ENCODE results near the gene PHIP. TPM values are rescaled to one million over a fixed set of nuclear protein-coding genes. Genes with fewer than 3 reads are reported as not detected.

The PHIP gene
- total and polyA plus RNA-seq, 10 of the 15 experiments (the other 5 are each of a cell fraction or from before 2014, with no cell fraction given): 8.5 to 34.6 (median 17.9) TPM

DNA sequence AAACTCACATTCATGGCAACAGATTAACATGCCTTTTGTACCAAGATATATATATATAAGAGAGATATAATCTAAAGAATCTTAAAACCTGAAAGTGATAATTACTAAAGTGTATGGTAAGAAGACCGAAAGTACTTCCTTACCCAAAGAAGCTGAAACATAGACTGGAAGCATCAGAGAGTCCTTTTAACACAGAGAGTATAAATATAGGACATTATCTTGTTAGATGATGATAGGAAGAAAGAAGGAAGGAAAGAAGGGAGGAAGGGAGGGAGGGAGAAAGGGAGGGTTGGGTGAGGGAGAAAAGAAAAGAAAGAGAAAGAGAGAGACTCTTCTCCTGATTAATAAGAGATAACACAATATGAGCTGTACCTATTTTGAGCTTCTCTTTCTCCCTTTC, 68.2 kb downstream of the PHIP start (continued):
- TF ChIP-seq, protein P1, sequence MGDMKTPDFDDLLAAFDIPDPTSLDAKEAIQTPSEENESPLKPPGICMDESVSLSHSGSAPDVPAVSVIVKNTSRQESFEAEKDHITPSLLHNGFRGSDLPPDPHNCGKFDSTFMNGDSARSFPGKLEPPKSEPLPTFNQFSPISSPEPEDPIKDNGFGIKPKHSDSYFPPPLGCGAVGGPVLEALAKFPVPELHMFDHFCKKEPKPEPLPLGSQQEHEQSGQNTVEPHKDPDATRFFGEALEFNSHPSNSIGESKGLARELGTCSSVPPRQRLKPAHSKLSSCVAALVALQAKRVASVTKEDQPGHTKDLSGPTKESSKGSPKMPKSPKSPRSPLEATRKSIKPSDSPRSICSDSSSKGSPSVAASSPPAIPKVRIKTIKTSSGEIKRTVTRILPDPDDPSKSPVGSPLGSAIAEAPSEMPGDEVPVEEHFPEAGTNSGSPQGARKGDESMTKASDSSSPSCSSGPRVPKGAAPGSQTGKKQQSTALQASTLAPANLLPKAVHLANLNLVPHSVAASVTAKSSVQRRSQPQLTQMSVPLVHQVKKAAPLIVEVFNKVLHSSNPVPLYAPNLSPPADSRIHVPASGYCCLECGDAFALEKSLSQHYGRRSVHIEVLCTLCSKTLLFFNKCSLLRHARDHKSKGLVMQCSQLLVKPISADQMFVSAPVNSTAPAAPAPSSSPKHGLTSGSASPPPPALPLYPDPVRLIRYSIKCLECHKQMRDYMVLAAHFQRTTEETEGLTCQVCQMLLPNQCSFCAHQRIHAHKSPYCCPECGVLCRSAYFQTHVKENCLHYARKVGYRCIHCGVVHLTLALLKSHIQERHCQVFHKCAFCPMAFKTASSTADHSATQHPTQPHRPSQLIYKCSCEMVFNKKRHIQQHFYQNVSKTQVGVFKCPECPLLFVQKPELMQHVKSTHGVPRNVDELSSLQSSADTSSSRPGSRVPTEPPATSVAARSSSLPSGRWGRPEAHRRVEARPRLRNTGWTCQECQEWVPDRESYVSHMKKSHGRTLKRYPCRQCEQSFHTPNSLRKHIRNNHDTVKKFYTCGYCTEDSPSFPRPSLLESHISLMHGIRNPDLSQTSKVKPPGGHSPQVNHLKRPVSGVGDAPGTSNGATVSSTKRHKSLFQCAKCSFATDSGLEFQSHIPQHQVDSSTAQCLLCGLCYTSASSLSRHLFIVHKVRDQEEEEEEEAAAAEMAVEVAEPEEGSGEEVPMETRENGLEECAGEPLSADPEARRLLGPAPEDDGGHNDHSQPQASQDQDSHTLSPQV (IDR thresholded peaks at IDR 0.05): no peak
- TF ChIP-seq, protein P2, sequence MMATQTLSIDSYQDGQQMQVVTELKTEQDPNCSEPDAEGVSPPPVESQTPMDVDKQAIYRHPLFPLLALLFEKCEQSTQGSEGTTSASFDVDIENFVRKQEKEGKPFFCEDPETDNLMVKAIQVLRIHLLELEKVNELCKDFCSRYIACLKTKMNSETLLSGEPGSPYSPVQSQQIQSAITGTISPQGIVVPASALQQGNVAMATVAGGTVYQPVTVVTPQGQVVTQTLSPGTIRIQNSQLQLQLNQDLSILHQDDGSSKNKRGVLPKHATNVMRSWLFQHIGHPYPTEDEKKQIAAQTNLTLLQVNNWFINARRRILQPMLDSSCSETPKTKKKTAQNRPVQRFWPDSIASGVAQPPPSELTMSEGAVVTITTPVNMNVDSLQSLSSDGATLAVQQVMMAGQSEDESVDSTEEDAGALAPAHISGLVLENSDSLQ (IDR thresholded peaks at IDR 0.05): no peak
- TF ChIP-seq MYC (IDR thresholded peaks at IDR 0.05; ENCODE audit: insufficient read depth, insufficient read length, insufficient replicate concordance, low read length, severe bottlenecking): no peak

DNA sequence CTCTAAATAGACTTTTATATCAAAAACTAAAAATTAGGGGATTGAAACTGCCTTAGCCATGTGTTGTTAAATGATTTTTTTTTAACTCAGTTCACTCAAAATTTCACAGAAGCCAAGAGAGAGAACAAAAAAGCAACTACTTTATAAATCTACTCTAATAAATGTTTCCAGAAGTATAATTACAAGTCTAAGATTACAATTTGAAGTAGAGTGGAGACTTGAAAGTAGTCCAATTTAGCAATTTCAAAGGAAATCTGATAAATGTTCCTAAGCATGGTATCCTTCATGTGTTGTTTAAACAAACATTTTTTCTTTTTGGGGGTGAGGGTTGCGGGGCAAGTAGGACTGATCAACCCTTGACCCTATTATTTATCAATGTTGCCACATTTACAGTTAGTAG, 72.6 kb downstream of the PHIP start:
- in situ Hi-C loops (cut with MboI): no loop called here
- intact Hi-C loops (cut with micrococcal nuclease; ENCODE audit: unreplicated experiment): no loop called here
- Histone ChIP-seq H3K36me3 (ENCODE audit: control insufficient read depth in 2 of 2, insufficient read depth in 2 of 2, low read length in 1 of 2) (peaks cover 0 to 14% of the 10 kb centered on the region in 2 experiments; a peak in 2 of 4 replicates), H3K4me2 (ENCODE audit: control insufficient read depth, insufficient read depth) (no peak overlapping the region), H4K20me1 (ENCODE audit: control insufficient read depth, insufficient read depth) (no peaks in the 10 kb centered on the region), H3K9ac (ENCODE audit: control insufficient read depth, insufficient read depth, low read length) (no peak overlapping the region), H3K27ac (ENCODE audit: control insufficient read depth, insufficient read depth) (no peak overlapping the region), H3K79me2 (ENCODE audit: control insufficient read depth, insufficient read depth, low read length) (no peaks in the 10 kb centered on the region), H3K4me1 (ENCODE audit: control insufficient read depth, insufficient read depth, low read length) (no peaks in the 10 kb centered on the region), H3K4me3 (no peak overlapping the region), H3K9me3 (replicated peaks; ENCODE audit: control insufficient read depth, insufficient read depth, low read length) (no peaks in the 10 kb centered on the region), H3K27me3 (replicated peaks in 1 of 2; ENCODE audit: control insufficient read depth in 2 of 2, insufficient read depth in 2 of 2, low read length in 1 of 2) (no peaks in the 10 kb centered on the region), H2AFZ (ENCODE audit: control insufficient read depth, low read depth, low read length) (no peak overlapping the region)
- WGBS (ENCODE audit: insufficient coverage, insufficient replicate concordance, low lambda C conversion rate, missing lambda C conversion rate): 100% methylated on average over 1 of the region's 1 CpG
- ChIA-PET CTCF (no interaction called here), SMC1A (ENCODE audit: uncharacterized antibody, unreplicated experiment) (no interaction called here), RAD21 (ENCODE audit: unreplicated experiment) (no interaction called here), POLR2A (no interaction called here)
- DNase-seq (ENCODE audit: low read depth, low spot score) (no peak), FAIRE-seq (no peak), ATAC-seq (no peak)
- no TSS peak for BruUV-seq (replicated peaks)
- TF ChIP-seq ASH2L (IDR thresholded peaks at IDR 0.05; ENCODE audit: borderline replicate concordance, low read depth) (no peak), NRF1 (conservative IDR thresholded peaks at IDR 0.05; ENCODE audit: low read depth, low read length) (no peak), ETV6 (conservative IDR thresholded peaks at IDR 0.05 in 1 of 2, IDR thresholded peaks at IDR 0.05 in 1 of 2; ENCODE audit: borderline replicate concordance in 1 of 2, low read depth in 1 of 2) (no peak), SPI1 (IDR thresholded peaks at IDR 0.05; ENCODE audit: borderline replicate concordance, insufficient read depth, low read depth, low read length) (no peak), PML (IDR thresholded peaks at IDR 0.05; ENCODE audit: low read length) (no peak), NFYA (IDR thresholded peaks at IDR 0.05; ENCODE audit: borderline replicate concordance, low read depth, low read length) (no peak)
- TF ChIP-seq, protein P3, sequence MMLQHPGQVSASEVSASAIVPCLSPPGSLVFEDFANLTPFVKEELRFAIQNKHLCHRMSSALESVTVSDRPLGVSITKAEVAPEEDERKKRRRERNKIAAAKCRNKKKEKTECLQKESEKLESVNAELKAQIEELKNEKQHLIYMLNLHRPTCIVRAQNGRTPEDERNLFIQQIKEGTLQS (IDR thresholded peaks at IDR 0.05; ENCODE audit: borderline replicate concordance, extremely low read depth, low read depth, low read length): no peak
- TF ChIP-seq, protein P4, sequence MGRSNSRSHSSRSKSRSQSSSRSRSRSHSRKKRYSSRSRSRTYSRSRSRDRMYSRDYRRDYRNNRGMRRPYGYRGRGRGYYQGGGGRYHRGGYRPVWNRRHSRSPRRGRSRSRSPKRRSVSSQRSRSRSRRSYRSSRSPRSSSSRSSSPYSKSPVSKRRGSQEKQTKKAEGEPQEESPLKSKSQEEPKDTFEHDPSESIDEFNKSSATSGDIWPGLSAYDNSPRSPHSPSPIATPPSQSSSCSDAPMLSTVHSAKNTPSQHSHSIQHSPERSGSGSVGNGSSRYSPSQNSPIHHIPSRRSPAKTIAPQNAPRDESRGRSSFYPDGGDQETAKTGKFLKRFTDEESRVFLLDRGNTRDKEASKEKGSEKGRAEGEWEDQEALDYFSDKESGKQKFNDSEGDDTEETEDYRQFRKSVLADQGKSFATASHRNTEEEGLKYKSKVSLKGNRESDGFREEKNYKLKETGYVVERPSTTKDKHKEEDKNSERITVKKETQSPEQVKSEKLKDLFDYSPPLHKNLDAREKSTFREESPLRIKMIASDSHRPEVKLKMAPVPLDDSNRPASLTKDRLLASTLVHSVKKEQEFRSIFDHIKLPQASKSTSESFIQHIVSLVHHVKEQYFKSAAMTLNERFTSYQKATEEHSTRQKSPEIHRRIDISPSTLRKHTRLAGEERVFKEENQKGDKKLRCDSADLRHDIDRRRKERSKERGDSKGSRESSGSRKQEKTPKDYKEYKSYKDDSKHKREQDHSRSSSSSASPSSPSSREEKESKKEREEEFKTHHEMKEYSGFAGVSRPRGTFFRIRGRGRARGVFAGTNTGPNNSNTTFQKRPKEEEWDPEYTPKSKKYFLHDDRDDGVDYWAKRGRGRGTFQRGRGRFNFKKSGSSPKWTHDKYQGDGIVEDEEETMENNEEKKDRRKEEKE (IDR thresholded peaks at IDR 0.05): no peak
- TF ChIP-seq, protein P5, sequence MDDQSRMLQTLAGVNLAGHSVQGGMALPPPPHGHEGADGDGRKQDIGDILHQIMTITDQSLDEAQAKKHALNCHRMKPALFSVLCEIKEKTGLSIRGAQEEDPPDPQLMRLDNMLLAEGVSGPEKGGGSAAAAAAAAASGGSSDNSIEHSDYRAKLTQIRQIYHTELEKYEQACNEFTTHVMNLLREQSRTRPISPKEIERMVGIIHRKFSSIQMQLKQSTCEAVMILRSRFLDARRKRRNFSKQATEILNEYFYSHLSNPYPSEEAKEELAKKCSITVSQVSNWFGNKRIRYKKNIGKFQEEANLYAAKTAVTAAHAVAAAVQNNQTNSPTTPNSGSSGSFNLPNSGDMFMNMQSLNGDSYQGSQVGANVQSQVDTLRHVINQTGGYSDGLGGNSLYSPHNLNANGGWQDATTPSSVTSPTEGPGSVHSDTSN (IDR thresholded peaks at IDR 0.05; ENCODE audit: insufficient replicate concordance, low read depth, low read length): no peak

All from GM12878 (cell line).